Effector CD4-positive, alpha-beta T cell (primary cell): ENCODE measurements around the gene GULP1.

Experiments used
- DNase-seq: peaks from one replicate; pipeline ENCODE4 v3.0.0-alpha.2; 2020

Gene GULP1

GRCh38 chr2:188326669-188327301 lies 35.1 kb downstream of the GULP1 start:
- DNase-seq: no peak

GRCh38 chr2:188327518-188328213 lies 36.0 kb downstream of the GULP1 start:
- DNase-seq: no peak

- DNase-seq: no peak
Measured at GRCh38 chr2:188328419-188328818, 36.7 kb downstream of the GULP1 start.

- DNase-seq: no peak
Measured at GRCh38 chr2:188330316-188331053, 38.8 kb downstream of the GULP1 start.

- DNase-seq: no peak
Measured at GRCh38 chr2:188332619-188333018, 40.9 kb downstream of the GULP1 start.

GRCh38 chr2:188333751-188334524 lies 42.3 kb downstream of the GULP1 start:
- DNase-seq: no peak

DNA sequence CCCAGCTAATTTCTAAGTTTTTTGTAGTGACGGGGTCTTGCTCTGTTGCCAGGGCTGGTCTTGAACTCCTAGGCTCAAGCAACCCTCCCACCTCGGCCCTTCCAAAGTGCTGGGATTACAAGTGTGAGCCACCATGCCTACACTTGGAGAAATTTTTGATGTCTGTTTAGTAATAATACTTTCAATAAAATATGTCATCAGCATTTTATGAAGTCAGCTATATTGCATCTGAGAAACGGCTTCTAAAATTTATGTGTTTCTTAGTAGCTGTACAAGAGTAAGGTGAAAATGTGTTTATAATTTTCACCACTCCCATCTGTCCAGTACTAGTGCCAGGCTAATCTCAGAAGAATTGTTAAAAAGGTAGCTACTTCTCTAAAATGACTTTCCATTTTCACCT lies 46.8 kb downstream of the GULP1 start:
- DNase-seq: no peak

GRCh38 chr2:188340257-188340656 lies 48.6 kb downstream of the GULP1 start:
- DNase-seq: no peak

- DNase-seq: no peak
Measured at GRCh38 chr2:188345020-188345419, 53.3 kb downstream of the GULP1 start.

DNA sequence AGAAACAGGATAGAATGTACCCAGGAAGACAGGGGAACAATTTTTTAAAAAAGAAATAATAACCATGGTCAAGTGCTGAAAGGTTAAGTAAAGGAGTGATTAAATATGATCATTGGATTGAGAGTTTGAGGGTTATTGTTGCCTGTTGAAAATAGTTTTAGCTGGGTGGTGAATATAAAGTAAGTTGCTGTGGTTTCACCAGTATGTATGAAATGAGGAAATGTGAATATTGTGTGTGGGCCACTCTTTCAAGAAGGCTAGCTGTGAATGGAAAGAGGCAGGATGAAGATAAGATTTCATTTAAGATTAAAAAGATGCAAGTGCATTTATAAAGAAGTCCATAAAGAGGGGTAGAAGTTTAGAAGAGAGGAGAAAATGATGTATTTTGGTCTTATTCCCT lies 53.8 kb downstream of the GULP1 start:
- DNase-seq: no peak

GRCh38 chr2:188345831-188346458 lies 54.3 kb downstream of the GULP1 start:
- no peak for DNase-seq

GRCh38 chr2:188349019-188349418 lies 57.3 kb downstream of the GULP1 start:
- DNase-seq: no peak

DNA sequence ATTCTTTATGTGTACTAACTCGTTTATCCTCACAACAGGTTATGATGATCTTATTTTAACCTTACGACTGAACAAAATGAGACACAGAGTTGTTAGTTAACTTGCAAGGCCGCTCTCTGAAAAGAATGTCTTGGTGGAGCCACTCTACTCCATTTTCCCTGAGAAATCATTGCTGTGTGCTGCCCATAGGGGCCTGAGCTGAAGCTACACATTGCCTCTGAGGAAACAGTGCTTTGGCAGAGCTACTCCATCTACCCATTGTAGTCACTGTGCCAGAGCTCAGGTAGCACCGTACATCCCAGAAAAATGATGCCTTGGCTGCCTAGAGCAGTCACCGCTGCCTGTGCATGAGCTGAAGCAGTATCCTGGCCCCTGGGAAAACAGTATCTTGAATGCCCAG lies 61.6 kb downstream of the GULP1 start:
- no peak for DNase-seq

DNA sequence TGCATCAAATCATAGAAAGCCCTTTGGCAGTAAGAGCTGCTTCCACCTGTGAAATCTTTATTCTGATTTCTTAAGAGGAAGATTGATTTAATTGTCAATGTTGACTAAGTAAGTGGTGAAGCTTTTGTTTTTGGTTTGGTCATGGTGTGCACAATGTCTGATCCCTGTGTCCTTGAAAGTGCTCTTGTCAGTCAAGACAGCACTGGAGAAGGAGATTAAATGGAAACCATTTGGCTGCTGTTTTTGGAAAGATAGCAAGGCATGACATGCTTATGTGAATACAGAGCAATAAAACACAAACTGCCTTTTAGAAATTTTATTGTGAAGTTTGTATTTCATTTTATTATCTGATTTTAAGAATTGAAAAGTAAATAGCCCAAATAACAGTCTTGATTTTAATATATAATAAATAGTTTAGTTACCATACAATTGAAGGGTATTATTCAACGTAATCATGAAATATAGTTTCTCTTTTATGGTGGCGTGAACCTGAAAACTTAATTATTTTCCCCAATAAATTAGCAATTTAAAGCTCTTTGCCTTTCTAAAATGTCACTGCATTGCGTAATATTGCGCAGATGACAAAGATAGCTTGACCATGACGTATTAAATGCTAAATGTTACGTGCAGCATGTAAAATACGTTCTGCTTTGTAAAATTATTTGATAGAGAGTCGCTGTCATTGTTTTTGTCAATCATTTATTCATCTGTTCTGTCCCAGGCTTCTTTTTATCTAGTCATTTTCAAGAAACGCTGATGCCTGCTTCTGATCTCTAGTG lies 69.0 kb downstream of the GULP1 start:
- no peak for DNase-seq

- no peak for DNase-seq
Measured at GRCh38 chr2:188364033-188364630, 72.5 kb downstream of the GULP1 start.

- no peak for DNase-seq
Measured at GRCh38 chr2:188365058-188365641, 73.5 kb downstream of the GULP1 start.

DNA sequence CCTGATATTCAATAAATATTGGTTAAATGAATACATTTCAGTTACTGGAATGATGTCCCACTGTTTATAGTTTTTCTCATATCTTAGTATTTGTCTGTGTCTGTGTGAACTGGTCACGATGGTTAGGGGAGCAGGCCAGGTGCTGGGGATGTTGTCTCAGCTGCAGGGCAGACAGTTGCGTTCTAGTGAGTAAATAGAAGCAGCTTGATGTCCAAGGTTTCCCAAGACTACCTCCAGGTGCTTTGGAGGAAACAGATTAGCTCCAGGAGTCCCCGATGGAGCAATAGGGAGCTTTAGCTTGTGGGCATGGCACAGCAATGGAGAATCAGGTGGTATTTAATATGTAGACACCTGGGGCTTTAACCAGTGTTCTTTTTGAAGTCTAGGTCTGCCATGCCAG lies 75.5 kb downstream of the GULP1 start:
- no peak for DNase-seq

DNA sequence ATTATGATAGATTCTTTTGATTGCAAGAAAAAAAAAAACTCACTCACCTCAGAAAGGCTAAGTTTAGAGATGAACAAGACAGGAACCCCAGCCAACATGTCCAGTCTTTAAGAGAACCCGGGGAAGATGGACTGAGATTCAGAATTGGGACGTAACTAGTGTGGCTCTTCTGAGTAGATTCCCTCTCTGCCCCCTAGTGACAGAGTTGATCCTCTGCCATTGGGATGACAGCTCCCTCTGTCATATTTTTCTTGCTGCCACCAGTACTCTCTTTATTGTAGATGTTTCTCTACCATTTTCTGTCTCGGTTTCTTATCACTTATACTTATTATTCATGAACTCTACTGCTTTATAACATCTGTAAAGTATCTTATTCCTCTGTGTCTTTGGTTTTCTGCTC lies 77.7 kb downstream of the GULP1 start:
- no peak for DNase-seq

DNA sequence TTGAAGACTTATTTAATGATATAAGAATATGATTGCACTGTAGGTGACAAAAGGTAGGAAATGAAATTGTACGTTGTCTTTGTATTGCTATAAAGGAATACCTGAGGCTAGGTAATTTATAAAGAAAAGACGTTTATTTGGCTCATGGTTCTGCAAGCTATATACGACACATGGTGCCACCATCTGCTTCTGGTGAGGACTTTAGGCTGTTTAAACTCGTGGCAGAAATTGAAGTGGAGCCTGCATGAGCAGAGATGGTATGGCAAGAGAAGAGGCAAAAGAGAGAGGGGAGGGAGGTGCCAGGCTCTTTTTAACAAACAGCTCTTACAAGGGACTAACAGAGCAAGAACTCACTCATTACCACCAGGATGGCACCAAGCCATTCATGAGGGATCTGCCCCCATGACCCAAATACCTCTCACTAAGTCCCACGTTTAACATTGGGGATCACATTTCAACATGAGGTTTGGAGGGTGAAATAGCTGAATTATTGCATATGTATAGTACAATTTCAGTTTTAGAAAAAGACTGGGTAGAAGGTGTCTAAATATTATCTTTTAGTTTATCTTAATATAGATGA lies 86.8 kb downstream of the GULP1 start:
- no peak for DNase-seq

DNA sequence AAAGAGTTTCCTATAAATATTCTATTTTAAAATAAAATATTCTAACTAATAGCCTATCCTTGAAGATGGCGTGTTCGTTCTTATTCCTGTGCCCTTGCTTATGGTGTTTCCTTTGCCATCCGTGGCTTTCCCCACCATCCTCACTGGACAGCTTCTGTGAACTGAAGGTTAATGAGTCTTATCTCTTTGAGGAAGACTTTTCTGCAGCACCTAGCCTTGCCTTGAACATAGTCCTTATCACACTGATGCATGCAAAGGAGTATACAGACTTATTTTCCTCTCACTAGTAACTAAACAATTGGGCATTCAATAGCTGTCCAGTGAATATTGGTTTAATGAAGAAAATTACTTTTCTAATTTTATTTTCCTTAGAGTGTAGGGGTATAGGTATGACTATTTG lies 88.1 kb downstream of the GULP1 start:
- no peak for DNase-seq

DNA sequence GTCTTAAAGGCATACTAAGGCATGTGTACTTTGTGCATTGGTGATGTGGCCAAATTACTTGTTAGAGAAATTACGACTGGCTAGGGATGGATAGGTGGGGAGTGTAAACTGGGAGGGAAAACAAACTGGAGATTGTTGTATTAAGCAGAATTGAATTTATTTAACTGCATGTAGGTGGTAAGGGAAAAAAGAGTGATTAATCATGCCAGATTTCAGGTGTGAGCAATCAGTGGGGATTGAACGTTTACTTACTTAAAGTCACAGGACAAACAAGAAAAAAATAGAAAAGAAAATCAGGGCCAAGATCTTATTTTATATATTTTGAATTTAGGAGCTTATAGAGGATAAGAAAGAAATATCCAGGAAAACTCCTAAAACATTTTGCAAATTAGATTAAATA lies 88.6 kb downstream of the GULP1 start:
- no peak for DNase-seq
